TTC549 (cell line): ENCODE results near the gene PANX1.
"Not testable (repeated sequence)": the region's sequence is repeated elsewhere in the genome, so short reads cannot be mapped to it uniquely, and the experiment has no call there.

Experiments used
- FAIRE-seq: peaks from 2 replicates; lab custom pipeline; 2012; peaks lifted over from hg19 to GRCh38; lab: Jason Lieb, UNC

PANX1 gene

DNA sequence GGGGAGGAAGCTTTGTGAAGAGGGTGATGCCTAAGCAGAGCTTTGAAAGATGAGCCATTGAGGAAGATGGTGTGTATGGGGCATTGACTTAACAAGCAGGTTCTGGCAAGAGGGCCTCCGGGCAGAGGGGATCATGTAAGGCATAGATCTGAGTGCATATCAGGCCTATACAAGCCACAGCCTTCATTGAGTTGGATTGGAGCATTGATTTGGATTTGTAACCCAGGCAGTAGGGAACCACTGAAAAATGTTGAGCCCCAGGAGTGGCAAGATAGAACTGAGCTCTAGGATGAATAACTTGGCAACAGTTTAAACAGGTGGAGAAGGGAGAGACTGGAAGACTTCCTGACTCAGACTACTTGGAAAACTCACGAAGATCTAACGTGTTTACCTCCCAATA lies 21.4 kb downstream of the PANX1 start:
- FAIRE-seq, result no peak

DNA sequence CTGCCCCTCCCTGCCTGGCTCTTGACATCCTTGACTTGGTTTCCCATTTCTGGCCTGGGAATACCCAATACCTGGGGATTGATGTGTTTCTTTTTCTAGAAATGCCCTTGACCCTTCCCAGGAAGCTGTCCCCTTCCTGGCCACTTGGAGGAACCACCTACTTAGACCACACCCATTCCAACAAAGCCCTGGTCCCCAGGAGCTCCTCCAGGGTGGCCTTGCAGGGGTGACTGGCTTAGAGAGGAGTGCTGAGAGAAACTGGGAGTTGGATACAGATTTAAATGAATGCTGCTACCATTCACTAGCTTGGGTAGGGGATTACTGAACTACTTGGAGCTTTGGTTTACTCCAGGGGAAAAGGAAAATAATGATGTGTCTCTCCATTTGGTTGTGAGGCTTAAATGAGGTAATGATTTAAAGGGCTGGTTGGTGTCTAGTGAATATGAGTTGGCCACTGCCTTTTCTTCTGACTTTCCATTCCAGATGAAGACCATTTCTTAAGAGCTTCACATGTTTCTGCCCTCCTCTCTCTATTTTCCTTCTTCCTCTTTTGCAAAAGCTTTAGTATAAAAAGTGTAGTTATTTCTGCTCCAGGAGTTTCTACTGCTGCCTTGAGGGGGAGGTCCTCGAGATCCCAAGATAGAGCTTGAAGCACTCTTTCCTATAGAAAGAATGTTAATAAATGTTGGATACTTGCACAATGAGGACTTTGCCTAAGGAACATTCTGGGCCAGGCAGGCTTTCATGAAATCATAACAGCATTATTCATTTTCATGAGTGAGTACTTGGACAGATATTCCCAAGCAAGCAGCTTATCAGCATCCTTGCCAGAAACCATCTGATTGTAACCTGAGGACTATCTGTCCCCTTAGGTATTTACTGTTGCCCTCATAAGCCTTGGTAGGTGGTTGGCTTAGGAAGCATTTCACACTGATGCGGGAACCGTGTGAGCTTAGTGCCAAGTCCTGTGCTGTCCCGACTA lies 22.4 kb downstream of the PANX1 start:
- FAIRE-seq, result no peak

DNA sequence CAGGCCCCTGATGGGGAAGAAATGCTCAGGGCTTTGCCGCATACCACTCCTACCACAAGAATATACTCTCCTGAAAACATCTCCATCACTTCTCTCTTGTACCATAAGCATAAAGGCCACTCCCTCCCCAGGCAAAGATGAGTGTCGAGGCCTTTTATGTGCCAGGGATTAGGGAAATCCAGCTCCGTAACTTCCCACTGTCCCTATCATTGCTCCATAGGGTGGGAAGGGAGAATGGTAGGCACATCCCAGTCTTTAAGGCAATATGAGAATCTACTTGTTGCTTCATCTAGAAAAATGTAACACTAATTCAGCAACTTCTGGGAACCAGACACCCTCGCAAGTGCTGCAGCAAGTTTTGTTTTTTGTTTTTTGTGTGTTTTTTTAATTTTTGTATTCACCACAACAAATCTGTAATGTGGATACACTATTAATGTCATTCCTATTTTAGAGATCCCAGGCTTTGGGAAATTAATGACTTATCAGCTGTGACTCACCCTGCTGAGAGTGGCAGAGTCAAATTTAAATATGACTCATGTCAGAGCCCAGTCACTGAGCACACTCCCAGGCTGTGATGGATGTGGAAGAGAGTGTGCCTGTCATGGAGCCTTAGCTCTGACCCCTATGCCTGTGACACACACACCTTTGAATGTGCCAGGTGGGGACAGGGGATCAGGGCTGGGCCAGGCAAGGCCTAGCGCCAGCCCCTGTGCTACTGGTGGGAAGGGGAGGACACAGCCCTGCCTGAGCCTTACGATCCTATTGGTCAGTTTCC lies 23.4 kb downstream of the PANX1 start:
- FAIRE-seq, result no peak

DNA sequence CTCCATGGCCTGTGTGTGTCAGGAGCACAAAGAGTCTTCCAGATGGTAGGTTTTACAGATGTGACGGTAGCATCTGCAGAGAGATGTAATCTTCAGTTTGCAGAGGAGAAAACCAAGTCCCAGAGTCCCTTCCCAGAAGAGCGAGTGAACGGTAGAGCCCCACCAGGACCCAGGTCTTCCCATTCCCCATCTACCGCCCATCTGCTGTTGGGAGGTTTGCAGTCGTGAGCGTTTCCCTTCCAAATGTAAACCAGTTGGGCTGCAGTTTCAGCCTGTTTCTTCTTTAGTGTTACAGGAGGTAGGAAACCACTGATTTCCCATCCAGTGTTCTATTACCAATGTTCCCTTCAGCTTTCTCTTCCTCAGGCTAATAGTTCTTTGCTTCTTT lies 24.0 kb downstream of the PANX1 start:
- no peak for FAIRE-seq

DNA sequence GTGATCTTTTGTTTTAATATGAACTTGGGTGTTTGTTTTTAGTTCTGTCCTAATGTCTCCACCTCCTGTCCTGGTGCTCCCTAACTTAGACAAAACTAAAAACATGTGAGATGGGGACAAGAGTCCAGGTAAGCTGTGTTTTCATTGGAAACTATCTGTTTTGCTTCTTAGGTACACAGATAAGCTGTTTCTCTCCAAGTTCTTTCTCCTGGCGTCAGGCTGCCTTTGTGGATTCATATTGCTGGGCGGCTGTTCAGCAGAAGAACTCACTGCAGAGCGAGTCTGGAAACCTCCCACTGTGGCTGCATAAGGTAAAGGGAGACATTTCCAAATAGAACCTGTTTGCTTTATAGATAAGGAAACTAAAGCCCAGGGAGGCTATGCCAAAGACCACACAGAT lies 24.7 kb downstream of the PANX1 start:
- no peak for FAIRE-seq

DNA sequence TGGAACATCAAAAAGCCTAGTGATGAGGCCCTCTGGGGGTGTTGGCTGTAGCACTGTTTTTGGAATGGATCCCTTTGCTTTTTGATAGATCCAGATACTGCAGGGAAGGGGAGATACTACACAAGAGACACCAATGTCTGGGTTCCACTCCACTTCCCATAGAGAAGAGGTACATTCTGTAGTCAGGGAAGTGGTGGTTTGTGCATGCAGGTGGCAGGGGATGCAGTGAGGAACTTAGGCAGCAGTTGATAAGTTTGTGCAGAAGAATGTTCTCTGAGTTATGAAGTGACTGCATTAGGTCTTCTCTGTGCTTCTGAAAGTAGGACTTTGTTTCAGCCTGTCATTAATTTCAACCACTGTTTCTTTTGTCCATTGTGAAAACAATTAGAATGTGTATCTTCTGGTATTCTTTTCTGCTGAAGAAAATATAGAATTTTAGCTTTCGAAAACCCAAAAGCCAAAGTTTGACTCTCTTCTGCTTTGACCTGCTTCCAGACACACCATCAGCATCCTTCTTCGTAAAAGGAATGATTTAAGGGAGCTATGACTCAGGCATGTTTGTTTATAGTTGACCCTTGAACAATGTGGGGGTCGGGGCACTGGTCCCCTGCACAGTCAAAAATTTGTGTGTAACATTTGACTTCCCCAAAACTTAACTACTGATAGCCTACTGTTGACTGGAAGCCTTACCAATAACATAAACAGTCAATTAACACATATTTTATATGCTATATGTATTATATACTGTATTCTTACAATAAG lies 25.6 kb downstream of the PANX1 start:
- no peak for FAIRE-seq

DNA sequence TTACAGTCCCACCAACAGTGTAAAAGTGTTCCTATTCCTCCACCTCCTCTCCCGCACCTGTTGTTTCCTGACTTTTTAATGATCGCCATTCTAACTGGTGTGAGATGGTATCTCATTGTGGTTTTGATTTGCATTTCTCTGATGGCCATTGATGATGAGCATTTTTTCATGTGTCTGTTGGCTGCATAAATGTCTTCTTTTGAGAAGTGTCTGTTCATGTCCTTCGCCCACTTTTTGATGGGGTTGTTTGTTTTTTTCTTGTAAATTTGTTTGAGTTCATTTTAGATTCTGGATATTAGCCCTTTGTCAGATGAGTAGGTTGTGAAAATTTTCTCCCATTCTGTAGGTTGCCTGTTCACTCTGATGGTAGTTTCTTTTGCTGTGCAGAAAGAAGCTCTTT lies 28.7 kb downstream of the PANX1 start:
- not testable (repeated sequence) for FAIRE-seq

DNA sequence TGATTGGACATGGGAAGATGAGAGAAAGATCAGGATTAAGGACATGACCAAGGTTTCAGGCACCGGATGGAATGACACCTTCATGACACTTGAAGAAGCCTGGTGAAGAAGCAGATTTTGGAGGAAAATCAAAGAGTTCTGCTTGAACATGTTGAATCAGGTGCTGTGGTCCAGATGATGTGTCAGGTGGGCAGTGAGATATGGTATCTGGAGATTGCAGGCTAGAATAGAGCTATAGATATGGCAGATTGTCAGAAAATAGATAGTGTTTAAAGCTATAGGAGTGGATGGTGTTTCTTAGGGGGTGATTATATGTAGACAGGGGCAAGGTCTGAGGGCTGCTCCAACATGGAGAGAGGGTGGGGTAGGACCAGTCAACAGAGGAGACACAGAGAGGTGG lies 40.2 kb downstream of the PANX1 start:
- no peak for FAIRE-seq

DNA sequence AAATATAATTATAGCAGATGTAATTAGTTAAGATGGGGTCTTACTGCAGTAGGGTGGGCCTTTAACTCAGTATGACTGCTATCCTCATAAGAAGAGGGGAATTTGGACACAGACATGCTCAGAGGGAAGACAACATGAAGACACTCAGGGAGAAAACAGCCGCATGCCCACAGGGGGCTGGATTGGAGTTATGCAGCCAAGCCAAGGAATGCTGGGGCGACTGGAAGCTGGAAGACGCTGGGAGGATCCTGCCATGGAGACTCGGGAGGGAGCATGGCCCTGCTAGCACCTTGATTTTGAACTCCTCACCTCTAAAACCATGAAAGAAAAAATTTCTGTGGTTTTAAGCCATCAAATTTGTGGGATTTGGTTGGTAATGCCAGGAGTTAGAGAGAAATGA lies 40.9 kb downstream of the PANX1 start:
- FAIRE-seq, result no peak

DNA sequence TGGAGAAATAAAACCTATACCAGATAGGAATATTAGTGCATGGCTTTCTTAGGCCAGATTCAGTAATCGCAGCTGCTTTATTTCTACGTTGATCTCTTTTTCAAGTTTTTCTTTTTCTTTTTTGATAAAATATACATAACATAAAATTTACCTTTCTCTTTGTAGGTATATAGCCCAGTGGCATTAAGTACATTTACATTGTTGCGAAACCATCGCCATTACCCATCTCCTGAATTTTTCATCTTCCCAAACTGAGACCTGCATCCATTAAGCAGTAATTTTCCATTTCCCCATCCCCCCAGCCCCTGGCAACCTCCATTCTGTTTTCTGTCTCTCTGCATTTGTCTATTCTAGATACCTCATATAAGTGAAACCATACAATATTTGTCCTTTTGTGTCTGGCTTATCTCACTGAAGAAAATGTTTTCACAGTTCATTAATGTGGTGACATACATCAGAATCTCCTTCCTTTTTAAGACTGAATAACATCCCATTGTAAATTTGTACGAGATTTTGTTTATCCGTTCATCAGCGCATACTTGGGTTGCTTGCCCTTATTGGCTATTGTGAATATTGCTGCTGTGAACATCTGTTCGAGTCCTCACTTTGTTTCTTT lies 41.4 kb downstream of the PANX1 start:
- no peak for FAIRE-seq

DNA sequence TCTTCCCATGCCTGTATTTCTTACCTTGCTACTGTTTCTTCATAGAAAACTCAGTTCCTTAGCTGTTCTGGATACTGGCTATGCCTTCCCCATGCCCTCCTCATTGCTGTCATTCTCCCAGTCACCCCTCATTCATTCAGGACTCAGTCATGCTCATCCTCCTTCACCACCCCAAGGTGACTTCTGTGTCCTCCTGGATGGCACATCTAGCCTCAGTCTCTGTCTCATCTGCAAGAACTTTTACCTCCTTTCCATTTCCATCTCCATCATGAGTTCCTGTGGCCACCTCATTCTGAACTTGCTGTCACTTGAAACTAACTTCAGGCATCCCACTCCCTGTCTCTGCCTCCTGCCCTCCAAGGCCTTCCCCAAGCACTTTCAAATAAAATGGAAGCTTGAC lies 42.3 kb downstream of the PANX1 start:
- no peak for FAIRE-seq

DNA sequence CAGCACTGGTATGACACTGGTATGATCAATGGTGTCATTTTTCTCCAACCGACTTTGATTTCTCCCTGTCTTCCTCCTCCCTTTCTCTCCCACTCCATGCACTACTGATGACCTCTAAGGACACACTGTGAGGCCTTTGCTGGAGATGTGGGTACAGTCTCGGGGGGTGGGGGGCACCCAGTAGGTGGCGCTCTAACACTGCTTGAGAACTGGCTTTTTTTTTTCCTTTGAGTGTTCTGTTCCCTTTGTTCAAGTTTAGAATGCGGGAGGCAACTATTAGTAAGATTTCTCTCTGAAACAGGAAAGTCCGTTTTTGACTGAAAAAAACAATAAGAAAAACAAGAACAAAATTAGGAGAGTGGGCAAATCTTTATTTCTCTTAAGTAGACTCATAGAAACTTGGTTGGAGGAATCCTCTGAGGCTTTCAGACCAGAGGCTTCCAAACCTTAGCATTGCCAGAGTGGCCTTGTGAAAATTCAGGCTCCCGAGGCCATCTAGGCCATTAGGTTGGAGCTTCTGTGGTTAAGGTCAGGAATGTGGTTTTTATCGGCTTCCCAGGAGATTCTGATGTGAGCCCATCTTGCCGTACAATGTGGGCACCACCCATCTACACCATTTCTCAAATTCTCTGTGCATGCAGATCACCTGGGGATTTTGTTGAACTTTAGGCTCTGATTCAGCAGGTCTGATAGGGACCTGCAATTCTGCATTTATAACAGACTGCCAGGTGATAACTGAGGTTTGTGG lies 43.2 kb downstream of the PANX1 start:
- no peak for FAIRE-seq

DNA sequence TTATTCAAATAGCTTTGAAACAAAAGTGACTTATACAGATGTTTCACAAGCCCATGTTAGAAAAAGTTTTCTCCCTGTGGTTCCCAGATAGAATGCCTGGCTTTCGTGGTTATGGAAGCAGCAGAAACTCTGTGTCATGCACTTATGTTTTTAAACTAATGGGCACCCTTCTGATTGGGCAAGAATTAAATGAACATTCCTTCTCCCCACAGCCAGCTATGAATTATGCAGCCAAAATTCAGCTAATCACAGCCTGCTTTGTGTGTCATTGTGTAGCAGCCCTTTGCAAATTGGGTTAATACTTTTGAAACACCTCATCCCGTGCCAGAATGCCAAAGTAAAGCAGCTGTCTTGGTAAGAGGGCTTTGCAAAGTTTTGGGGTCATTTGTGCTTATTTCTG lies 46.9 kb downstream of the PANX1 start:
- no peak for FAIRE-seq

DNA sequence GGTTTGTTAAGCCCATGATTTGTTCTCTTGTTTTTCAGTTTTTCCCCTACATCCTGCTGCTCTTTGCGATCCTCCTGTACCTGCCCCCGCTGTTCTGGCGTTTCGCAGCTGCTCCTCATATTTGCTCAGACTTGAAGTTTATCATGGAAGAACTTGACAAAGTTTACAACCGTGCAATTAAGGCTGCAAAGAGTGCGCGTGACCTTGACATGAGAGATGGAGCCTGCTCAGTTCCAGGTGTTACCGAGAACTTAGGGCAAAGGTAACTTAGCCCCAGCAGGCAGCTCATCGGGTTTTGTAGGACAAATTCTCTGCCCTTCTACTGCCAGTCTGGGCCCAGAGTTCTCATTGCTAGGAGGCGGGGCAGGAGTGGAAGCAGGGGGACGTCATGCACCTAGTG lies 49.7 kb downstream of the PANX1 start:
- FAIRE-seq, result no peak

DNA sequence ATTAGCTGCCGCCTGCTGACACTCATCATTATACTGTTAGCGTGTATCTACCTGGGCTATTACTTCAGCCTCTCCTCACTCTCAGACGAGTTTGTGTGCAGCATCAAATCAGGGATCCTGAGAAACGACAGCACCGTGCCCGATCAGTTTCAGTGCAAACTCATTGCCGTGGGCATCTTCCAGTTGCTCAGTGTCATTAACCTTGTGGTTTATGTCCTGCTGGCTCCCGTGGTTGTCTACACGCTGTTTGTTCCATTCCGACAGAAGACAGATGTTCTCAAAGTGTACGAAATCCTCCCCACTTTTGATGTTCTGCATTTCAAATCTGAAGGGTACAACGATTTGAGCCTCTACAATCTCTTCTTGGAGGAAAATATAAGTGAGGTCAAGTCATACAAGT lies 51.1 kb downstream of the PANX1 start:
- FAIRE-seq, result no peak

DNA sequence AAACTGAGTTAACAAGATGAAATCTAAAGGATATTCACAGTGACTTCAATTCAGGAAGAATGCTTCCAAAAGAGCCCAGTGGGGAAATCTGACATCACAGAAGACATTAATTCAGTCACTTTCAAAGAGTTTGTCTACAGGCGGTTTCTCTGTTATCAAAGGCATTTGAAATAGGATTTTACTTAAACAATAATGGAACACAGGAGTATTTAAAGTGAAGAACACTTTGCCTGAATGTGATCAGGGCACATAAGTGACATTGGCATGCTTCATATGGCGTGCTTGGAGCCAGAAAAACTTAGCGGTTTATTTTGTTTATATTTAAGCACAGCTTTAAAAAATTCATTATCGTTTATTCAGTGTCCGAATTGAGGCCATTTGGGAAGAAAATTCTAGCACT lies 52.9 kb downstream of the PANX1 start:
- no peak for FAIRE-seq

DNA sequence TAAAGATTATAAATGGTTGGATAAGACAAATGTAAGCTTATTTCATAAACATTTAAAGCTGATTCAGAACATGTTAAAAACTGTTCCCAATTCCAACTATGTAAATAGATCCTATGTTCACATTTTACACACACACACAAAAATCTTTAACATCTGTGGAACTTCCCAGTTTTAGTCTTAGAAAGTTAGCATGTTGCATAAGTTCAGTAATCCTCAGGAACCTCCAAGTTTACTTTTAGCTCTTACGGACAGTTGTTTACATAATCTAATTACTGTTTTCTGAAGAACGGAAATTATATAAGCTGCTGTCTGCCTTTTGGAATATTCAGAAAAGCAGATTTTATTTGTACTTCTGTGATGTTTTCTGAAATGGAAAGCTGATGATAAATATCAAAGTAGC lies 53.3 kb downstream of the PANX1 start:
- no peak for FAIRE-seq

DNA sequence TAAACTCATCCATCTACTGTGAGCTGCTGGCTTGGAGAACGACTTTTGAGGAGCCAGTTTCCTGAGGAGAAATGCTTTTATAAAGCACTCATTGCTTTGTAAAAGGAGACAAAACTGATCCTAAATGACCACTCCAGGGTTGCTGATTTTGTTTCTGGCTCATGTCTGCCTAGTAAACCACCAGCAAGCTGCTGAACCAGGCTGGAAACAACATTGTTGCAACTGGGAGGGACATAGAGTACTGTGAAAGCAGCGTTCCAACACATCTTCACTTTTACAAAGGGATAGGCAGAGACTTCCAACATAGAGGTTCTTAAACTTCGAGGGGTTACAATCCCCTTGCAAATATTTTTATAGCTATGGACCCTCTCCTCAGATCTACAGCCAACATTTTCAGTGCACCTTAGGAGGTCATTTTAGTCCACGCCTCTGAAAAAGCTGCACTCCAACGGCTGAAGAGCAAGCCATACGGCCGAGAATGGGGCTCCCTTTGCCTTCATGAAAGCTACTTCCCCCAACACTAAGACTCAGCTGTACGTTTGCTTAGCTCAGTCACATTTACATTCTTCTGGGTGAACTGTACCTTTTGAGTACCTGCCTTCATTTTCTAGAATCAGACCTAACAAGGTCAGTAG lies 54.7 kb downstream of the PANX1 start:
- no peak for FAIRE-seq

DNA sequence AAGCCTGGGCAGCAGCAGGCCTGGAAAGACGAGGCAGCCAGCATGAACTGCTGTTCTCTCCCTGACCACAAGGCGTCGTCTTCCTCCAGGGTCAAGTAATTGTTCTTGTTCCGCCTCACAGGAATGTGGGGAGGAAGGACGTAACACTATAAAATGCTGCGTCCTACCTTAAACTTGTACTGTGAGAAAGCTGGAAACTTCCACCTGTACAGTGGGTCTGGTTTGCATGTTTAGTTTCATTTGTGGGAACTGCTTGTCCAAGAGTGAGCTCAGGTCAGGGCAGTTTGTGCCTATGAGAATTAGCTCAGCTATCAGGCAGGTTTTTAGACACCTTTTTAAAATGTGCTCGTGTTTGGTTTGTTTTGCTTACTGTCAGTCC lies 55.2 kb downstream of the PANX1 start:
- no peak for FAIRE-seq

DNA sequence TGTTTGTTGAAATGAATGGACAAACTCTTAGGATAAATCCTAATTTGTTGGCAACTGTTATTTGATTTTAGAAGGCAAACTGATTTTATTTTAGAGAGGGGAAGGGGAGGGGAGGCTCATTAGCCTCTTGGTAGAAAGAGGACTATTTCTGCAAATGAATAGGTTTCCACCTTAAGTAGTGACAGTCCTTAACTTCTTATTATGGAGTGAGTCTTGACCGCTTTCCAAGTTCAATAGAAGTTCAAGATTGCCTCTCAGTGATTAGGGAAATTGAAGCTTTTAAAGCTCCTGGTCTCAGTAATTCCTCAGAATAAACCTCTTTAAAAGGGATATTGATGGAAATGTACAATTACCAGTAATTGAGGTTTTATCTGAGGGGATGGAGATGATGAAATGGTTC lies 55.7 kb downstream of the PANX1 start:
- FAIRE-seq, result no peak

DNA sequence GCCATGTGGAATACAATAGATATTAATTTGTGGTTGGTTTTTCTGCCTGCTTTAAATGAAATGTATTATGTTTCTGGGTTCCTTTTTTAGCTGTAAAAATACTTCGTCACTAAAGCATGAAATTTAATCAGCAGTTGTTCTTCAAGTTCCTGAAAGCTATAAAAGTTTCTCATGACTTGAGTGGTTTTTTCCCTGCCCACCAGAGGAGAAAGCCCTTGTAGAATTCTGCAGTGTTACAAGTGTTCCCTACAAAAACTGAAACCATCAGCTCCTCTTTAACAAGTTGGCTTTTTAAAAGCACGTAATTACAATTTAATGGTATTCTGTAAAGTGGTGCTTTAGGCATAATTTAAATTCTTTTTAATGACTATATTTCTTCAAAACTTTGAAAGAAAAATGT lies 56.2 kb downstream of the PANX1 start:
- FAIRE-seq, result no peak
